OCI-LY7 (cell line): Measurements from ENCODE around the gene COL8A2.

ENCODE experiments used
- CTCF ChIP-seq: fragments of 200-600 bp; sonication (generic); conservative IDR thresholded peaks from 2 replicates; pipeline ENCODE4 v1.5.1; 2014; ENCODE audit warnings: mild to moderate bottlenecking, antibody characterized with exemption, low read length, moderate library complexity, mixed read lengths
- EZH2phosphoT487 ChIP-seq: fragments of 200-600 bp; sonication (generic); IDR thresholded peaks from 2 replicates; pipeline ENCODE4 v1.6.1; 2018; ENCODE audit warnings: low read depth, borderline replicate concordance, mild to moderate bottlenecking, mixed run types, antibody characterized with exemption, low read length, moderate library complexity, mixed read lengths

GRCh38 chr1:36119456-36119855, 5.6 kb downstream of the COL8A2 start:
- no peak for TF ChIP-seq CTCF
- TF ChIP-seq EZH2phosphoT487, result no peak
